Loucy (cell line): ENCODE results near the gene LRRC4C.

Experiments
- H2AFZ ChIP-seq: fragments of 200-600 bp; sonication (generic); 2 replicates; pipeline ENCODE4 v1.6.0; 2016; ENCODE audit warnings: antibody characterized with exemption, mild to moderate bottlenecking, low read length, moderate library complexity
- H3F3A ChIP-seq: fragments of 200-600 bp; 2 replicates; pipeline ENCODE4 v1.6.0; 2016; ENCODE audit warnings: antibody characterized with exemption, low read depth, mild to moderate bottlenecking
- H3K27me3 ChIP-seq: fragments of 200-600 bp; sonication (generic); 2 replicates; pipeline ENCODE4 v1.6.1; 2014; ENCODE audit warnings: low read length, mild to moderate bottlenecking; ENCODE audit not compliant: insufficient read depth, poor library complexity, severe bottlenecking
- H3K36me3 ChIP-seq: fragments of 200-600 bp; sonication (generic); 2 replicates; pipeline ENCODE4 v1.6.1; 2016; ENCODE audit warnings: low read length; ENCODE audit not compliant: insufficient read depth
- H3K4me1 ChIP-seq: fragments of 200-600 bp; sonication (generic); 2 replicates; pipeline ENCODE4 v1.5.1; 2014; ENCODE audit warnings: low read length, mild to moderate bottlenecking; ENCODE audit not compliant: insufficient read depth, poor library complexity, severe bottlenecking
- H3K4me2 ChIP-seq: fragments of 200-600 bp; sonication (generic); 2 replicates; pipeline ENCODE4 v1.6.0; 2014; ENCODE audit warnings: antibody characterized with exemption, low read length, low read depth, mild to moderate bottlenecking; ENCODE audit not compliant: poor library complexity, severe bottlenecking
- H3K4me3 ChIP-seq: fragments of 200-600 bp; sonication (generic); 2 replicates; pipeline ENCODE4 v1.5.1; 2014; ENCODE audit warnings: low read length, mild to moderate bottlenecking, mixed read lengths; ENCODE audit not compliant: poor library complexity, severe bottlenecking
- H3K79me2 ChIP-seq: fragments of 200-600 bp; sonication (generic); 2 replicates; pipeline ENCODE4 v1.6.1; 2014; ENCODE audit warnings: low read length; ENCODE audit not compliant: insufficient read depth
- H3K9ac ChIP-seq: fragments of 200-600 bp; sonication (generic); 2 replicates; pipeline ENCODE4 v1.6.0; 2014; ENCODE audit warnings: mild to moderate bottlenecking, low read depth, low read length, moderate library complexity; ENCODE audit not compliant: poor library complexity, severe bottlenecking
- H3K9me2 ChIP-seq: fragments of 200-600 bp; sonication (generic); replicated peaks from 2 replicates; pipeline ENCODE4 v1.6.1; 2016; ENCODE audit warnings: low read depth, low read length, mixed read lengths
- H3K9me3 ChIP-seq: fragments of 200-600 bp; sonication (generic); 2 replicates; pipeline ENCODE4 v1.6.1; 2014; ENCODE audit warnings: mild to moderate bottlenecking, antibody characterized with exemption, low read length, low read depth; ENCODE audit not compliant: insufficient read depth
- H4K20me1 ChIP-seq: fragments of 200-600 bp; sonication (generic); 2 replicates; pipeline ENCODE4 v1.6.0; 2014; ENCODE audit warnings: antibody characterized with exemption, low read length, mild to moderate bottlenecking; ENCODE audit not compliant: insufficient read depth, poor library complexity, severe bottlenecking
- EZH2phosphoT487 ChIP-seq: fragments of 200-600 bp; IDR thresholded peaks from 2 replicates; pipeline ENCODE4 v1.6.1; 2018; ENCODE audit warnings: antibody characterized with exemption, mild to moderate bottlenecking, moderate library complexity, borderline replicate concordance
- TF ChIP-seq, protein P1 (sequence below): fragments of 200-600 bp; sonication (generic); conservative IDR thresholded peaks from 2 replicates; pipeline ENCODE4 v1.5.1; 2014; ENCODE audit warnings: mild to moderate bottlenecking, antibody characterized with exemption, low read length

The LRRC4C gene

DNA sequence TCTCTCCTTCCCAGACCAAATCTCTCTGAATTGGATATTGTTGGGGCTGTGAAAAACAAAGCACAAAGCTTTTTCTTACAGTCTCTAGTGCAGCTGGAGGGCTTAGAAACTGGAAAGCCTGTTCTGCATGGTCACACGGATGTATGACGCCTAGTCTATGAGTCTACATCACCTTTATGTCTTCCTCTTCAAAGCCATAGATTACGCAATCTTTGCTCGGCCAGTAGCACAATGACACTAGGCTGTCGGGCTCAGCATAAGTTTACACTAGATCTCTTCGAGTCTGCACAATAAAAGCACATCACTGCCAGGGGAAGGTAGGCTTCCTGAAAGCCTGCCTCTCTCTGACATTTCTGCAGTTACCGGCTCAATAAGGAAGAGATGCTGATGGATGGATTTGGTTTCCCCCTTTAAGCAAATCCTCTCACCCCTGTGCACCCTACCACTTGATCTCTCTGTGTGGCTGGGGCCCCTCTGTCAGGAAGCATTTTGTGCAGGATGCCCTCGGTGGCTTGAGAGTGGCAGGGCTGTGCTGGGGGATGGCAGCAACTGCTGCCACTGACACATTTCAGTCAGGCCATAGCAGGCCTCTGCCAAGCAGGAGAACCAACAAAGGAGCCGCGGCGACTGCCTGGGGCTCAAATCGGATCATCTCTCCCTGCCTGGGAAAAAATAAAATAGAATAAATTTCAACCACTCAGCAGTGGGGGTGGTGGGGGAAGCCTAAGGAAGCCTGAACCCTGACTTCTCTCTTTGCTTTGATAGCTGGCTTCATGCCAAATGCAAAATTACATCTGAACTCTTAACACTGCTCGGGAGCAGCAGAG lies 1272.8 kb downstream of the LRRC4C start:
- no peak for TF ChIP-seq EZH2phosphoT487
- TF ChIP-seq, protein P1, sequence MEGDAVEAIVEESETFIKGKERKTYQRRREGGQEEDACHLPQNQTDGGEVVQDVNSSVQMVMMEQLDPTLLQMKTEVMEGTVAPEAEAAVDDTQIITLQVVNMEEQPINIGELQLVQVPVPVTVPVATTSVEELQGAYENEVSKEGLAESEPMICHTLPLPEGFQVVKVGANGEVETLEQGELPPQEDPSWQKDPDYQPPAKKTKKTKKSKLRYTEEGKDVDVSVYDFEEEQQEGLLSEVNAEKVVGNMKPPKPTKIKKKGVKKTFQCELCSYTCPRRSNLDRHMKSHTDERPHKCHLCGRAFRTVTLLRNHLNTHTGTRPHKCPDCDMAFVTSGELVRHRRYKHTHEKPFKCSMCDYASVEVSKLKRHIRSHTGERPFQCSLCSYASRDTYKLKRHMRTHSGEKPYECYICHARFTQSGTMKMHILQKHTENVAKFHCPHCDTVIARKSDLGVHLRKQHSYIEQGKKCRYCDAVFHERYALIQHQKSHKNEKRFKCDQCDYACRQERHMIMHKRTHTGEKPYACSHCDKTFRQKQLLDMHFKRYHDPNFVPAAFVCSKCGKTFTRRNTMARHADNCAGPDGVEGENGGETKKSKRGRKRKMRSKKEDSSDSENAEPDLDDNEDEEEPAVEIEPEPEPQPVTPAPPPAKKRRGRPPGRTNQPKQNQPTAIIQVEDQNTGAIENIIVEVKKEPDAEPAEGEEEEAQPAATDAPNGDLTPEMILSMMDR: no peak
- Histone ChIP-seq H3K9me3 (no peaks in the 10 kb centered on the region), H3K4me2 (no peak overlapping the region), H3K9me2 (no peaks in the 10 kb centered on the region), H3K4me3 (no peak overlapping the region), H3K4me1 (no peaks in the 10 kb centered on the region), H3F3A (no peaks in the 10 kb centered on the region), H3K9ac (no peak overlapping the region), H3K36me3 (no peaks in the 10 kb centered on the region), H2AFZ (no peak overlapping the region), H3K27me3 (no peaks in the 10 kb centered on the region), H3K79me2 (no peaks in the 10 kb centered on the region), H4K20me1 (no peaks in the 10 kb centered on the region)

DNA sequence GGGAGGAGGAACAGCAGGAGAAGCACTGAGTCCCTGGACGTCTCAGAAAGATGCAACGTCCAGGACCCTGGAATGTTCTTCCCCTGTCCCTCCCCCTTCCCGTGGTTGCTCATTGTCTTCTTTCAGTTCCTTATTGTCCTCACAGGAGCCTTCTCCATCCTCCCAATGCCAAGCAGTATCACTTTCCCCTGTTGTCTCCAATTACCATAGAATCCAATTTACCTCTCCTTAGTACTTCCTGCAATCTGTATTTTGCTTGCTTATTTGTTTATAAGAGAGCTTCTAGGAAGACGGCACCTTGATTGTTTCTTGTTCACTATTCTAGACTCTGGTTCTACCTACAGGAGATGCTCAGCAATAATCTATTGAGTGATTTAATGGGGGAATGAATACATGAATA lies 1273.7 kb downstream of the LRRC4C start:
- Histone ChIP-seq H3K9me2 (no peaks in the 10 kb centered on the region), H3K27me3 (no peaks in the 10 kb centered on the region), H3K79me2 (no peaks in the 10 kb centered on the region), H3K4me1 (no peaks in the 10 kb centered on the region), H3K4me3 (no peak overlapping the region), H3K9ac (no peak overlapping the region), H2AFZ (no peak overlapping the region), H3K36me3 (no peaks in the 10 kb centered on the region), H3K9me3 (no peaks in the 10 kb centered on the region), H4K20me1 (no peaks in the 10 kb centered on the region), H3K4me2 (no peak overlapping the region), H3F3A (no peaks in the 10 kb centered on the region)
- TF ChIP-seq, protein P1: no peak
- no peak for TF ChIP-seq EZH2phosphoT487

DNA sequence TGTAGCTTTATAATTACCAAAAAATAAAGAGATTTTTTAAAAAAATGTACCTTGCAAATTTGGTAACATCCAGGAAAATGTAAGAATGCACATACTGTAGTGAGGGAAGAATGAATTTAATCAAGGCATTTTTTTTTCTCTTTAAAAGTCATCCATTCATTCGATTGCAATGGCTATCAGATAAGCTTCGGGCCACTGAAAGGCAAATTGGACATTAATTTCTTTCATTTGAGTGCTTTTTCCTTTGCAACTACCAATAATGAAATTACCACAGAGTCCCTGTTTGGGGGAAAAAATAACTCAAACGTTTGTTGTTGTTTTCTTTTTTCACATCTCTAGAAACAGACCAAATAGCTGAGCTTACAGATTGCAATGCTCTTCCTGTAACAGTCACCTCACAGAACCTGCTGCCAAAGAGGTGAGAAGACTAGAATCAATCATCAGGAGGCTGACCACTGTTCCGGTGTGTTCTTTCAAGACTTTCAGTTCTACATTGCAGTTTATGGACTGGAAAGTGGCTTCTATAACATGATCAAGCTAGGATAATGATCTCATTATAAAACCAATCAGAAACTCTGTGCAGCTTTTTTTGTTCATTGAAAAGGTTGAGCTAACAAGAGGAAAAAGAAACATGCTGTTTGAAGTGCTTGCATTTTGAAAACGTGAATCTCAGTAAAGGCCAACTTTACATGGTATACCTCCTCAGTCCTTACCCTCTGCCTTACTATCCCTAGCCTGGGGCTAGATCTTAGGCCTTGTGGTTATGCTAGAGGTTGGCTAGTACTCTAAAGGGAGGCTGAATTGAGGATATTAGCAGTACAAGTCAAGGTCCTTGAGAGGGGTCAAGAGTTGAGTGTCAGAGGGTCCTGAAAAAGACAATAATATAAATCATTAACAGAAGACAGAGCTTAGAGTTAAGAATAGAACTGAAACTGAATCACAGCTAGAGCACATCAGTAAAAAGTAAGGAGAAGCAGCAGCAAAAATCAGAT lies 1276.1 kb downstream of the LRRC4C start:
- Histone ChIP-seq H3K9ac (no peak overlapping the region), H3K4me1 (no peaks in the 10 kb centered on the region), H3F3A (no peaks in the 10 kb centered on the region), H3K27me3 (no peaks in the 10 kb centered on the region), H3K9me2 (no peaks in the 10 kb centered on the region), H3K4me3 (no peak overlapping the region), H3K4me2 (no peak overlapping the region), H3K79me2 (no peaks in the 10 kb centered on the region), H2AFZ (no peak overlapping the region), H3K9me3 (no peaks in the 10 kb centered on the region), H3K36me3 (no peaks in the 10 kb centered on the region), H4K20me1 (no peaks in the 10 kb centered on the region)
- no peak for TF ChIP-seq EZH2phosphoT487
- TF ChIP-seq, protein P1: no peak
